ENCODE results near the gene FIS1.
A peak's percentile ranks its signal among the peaks of the same experiment; 100 is the strongest.

FIS1 gene

GRCh38 chr7:101232141-101232850 lies 12.6 kb downstream of the FIS1 start:
- DNase-seq = no peak

- no peak for DNase-seq
Observed at GRCh38 chr7:101231644-101232043, 13.2 kb downstream of the FIS1 start.

GRCh38 chr7:101226721-101227120 lies 18.2 kb downstream of the FIS1 start:
- DNase-seq = no peak

DNA sequence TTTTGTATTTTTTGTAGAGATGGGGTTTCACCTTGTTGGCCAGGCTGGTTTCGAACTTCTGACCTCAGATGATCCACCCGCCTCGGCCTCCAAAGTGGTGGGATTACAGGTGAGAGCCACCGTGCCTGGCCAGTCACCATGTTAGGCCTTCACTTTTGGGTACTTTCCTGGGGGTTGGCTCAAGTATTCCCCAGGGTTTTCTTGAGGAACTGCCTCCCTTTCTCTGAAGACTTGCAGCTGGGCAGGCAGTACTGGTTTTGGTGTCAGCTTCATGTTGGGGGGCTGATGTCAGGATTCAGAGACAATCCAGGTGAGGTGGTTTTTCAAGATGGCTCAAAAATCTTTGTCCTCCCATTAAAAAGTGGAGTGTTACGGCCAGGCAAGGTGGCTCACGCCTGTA lies 19.2 kb downstream of the FIS1 start:
- no peak for DNase-seq

- no peak for DNase-seq
Observed at GRCh38 chr7:101223528-101223927, 21.4 kb downstream of the FIS1 start.

GRCh38 chr7:101222275-101222830 lies 22.5 kb downstream of the FIS1 start:
- no peak for DNase-seq

GRCh38 chr7:101220295-101220694 lies 24.6 kb downstream of the FIS1 start:
- no peak for DNase-seq

- DNase-seq = no peak
Observed at GRCh38 chr7:101218236-101219125, 26.4 kb downstream of the FIS1 start.

GRCh38 chr7:101217388-101218235 lies 27.3 kb downstream of the FIS1 start, which contains the start of the genes PLOD3 and ZNHIT1:
TSS of gene PLOD3 (minus strand) at chr7:101217581. CDS start at chr7:101217274, 307 bp downstream.
TSS of gene ZNHIT1 (plus strand) at chr7:101218165. CDS start at chr7:101218196, 31 bp downstream.
- DNase-seq = peak; percentile 97

DNA sequence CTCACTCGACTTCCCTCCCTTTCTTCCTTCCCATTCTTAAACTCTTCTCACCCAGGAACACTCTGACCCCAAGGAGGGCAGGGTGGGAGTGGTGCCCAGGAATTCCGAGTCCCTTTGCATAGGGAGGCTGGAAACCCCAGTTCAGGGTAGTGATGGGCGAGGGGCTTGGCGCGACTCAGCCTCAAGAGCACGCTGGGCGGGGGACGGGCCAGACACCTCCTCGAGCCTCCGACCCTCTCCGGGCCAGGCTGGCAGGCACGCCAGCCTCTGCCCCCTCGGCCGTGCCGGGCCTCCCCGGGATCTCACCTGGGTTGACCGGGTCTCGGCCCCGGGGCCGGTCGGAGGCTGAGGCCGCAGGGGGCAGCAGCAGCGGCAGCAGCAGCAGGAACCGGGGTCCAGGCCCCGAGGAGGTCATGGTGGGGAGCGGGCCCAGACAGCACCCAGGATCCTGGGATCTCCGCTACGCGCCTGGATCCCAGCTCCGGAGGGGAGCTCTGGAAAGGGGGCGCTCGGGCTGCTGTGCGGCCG lies 28.0 kb downstream of the FIS1 start:
- DNase-seq = no peak

DNA sequence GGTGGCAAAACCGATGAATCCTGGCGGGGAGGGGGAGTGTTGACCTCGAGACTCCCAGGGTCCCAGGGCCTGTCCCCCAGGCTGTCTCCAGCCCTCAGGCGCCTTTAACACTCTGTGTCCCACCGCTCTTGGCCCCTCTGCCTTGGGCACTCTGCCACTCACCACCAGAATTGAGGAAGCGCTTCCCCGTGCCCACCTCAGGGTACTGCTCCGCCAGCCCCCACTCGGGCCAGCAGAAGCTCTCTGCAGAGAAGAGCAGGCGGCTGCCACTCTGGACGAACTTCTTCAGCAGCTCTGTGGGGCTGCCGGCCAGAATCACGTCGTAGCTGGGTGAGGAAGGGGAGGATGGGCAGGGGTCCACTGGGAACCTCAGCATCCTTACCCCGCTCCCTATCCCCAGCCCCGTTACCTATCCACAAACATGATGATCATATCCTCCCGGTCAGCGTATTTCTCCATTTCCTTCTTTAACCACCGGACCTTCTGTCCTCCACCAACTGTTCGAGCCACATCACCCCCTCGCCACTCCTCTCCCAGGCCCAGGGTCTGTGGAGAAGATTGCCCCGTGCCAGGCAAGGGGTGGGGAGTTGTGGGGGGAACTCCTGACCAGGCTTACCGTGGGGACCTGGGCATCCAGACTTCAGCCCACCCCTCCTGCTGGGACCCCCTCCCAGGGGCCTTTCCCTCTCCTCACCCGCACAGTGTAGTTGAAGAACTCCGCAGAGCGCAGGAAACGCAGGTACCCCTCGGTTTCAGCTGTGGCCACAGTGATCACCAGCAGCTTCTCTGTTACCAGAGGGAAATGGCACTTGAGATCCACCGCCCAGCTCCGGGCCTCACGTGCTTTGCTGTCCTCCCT lies 28.7 kb downstream of the FIS1 start:
- DNase-seq = peak; percentile 30

- no peak for DNase-seq
Observed at GRCh38 chr7:101212014-101212413, 32.9 kb downstream of the FIS1 start.

DNA sequence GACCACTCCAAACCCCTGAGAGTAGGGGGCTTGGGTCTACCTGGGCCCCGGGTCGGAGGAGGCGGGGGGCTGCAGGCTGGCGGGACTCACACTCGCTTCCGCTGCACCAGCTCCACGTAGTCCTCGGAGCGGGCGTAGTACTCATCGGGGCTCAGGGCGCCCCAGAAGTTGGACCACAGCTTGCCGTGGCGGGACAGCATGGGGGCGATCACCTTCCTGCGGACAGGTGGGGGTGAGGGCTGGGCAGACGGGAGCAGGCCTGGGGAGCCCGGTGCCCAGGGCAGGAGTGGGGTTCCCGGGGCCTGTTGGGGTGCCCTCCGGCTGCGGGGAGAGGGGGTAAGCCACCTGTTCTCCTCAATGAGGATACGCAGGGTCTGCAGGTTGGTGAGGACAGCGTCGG lies 33.4 kb downstream of the FIS1 start:
- no peak for DNase-seq

DNA sequence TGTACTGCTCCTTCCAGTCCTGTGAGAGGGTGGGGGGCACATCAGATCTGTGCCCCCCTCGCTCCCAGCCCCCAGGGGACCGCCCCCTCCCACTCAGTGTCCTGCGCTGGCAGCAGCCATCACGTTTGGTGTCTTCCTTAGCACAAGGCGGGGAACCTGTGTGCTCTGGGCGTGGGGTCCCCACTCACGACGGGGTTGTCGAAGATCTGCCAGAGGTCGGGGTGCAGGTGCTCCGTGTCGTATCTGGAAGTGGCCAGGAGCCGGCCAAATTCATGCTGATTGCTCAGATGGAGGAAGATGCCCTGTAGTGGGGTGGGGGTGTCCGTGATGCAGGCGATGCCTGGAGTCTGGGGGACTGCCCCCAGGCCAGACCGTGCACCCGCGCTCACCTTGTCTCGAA lies 34.7 kb downstream of the FIS1 start:
- DNase-seq = no peak

DNA sequence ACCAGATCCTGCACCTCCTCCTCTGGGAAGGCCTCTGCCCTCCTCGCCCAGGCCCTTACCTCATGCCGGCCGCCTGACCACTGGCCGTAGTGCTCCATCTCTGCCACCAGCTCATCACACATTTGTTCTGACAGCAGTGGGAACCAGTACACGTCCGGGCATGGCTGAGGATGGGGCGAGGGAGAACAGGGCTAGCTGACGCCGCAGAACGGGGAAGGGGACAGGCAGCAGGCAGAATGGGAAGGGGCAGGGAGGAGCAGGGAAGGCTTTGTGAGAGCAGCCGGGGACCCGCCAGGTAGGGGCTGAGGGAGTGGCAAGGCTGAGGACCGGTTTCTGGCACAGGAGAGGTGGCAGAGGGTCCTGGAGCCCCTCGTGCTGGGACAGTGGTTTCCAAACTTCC lies 36.1 kb downstream of the FIS1 start:
- DNase-seq = no peak

- no peak for DNase-seq
Observed at GRCh38 chr7:101207459-101207858, 37.4 kb downstream of the FIS1 start.

- no peak for DNase-seq
Observed at GRCh38 chr7:101206665-101207042, 38.2 kb downstream of the FIS1 start.

- no peak for DNase-seq
Observed at GRCh38 chr7:101205901-101206664, 38.8 kb downstream of the FIS1 start.

DNA sequence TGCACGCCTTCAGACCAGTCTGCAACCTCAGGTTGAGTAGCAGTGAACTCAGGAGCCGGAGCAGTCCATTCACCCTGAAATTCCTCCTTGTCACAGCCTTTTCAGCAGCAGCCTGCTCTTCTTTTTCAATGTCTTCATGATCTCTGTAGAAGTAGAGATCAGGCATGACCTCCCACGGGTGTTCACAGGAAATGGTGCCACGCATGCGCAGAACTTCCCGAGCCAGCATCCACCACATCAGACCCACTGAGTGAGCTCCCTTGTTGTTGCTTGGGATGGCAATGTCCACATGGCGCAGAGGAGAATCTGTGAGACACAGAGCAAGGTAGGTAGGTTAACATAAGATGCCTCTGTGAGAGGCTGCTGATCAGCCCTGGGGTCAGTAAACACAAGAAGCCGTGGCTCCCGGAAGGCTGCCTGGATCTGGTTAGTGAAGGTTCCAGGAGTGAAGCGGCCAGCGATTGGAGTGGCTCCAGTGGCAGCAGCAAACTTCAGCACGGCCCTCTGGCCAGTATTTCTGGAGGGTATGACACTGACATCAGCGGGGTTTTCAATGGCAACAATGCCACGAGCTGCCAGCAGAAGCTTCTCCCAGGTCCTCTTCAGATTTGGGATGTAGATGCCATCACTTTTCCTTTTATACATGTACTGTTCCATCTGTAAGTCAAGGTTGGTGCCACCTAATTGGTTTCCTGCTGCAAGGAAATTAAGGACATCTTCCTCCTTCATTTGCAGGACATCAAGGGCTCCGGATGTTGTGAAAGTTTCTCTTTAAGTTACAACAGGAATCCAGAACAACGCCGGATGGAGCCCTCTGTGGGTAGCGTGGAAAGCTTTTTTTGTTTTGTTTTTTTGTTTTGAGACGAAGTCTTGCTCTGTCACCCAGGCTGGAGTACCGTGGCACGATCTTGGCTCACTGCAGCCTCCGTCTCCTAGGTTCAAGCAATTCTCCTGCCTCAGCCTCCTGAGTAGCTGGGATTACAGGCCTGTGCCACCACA lies 40.8 kb downstream of the FIS1 start:
- peak; percentile 85 for DNase-seq

DNA sequence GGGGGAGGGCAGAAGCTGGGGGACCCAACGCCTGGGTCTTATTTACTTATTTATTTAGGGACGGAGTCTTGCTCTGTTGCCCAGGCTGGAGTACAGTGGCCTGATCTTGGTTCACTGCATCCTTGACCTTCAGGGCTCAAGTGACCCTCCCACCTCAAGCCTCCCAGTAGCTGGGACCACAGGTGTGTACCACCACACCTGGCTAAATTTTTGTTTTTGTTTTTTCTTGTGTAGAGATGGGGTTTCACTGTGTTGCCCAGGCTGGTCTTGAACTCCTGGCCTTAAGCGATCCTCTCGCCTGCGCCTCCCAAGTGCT lies 42.3 kb downstream of the FIS1 start:
- no peak for DNase-seq

All from MV-4-11 (cell line).